Epithelial cell of proximal tubule (primary cell): Measurements from ENCODE around the gene ZNF540. TPM values are rescaled to one million over a fixed set of nuclear protein-coding genes. Genes with fewer than 3 reads are reported as not detected.

Experiments
- DNase-seq: peaks from one replicate; pipeline ENCODE4 v3.0.0-alpha.2; 2011; ENCODE audit warnings: low read depth
- H3K4me3 ChIP-seq: 2 replicates; pipeline ENCODE4 v1.5.1; 2011; ENCODE audit warnings: low read depth, mild to moderate bottlenecking, low read length
- CTCF ChIP-seq: conservative IDR thresholded peaks from 2 replicates; pipeline ENCODE4 v1.5.1; 2012; ENCODE audit warnings: low read depth, mild to moderate bottlenecking, low read length
- total RNA-seq: library from RNA; depleted of rRNA; stranded (reverse); fragments of >200 nt; gene quantifications from 2 replicates; pipeline ENCODE4 v1.2.3, GENCODE V29; 2015

Gene ZNF540
- total RNA-seq, 1 donor from 2014 or later, result not detected

DNA sequence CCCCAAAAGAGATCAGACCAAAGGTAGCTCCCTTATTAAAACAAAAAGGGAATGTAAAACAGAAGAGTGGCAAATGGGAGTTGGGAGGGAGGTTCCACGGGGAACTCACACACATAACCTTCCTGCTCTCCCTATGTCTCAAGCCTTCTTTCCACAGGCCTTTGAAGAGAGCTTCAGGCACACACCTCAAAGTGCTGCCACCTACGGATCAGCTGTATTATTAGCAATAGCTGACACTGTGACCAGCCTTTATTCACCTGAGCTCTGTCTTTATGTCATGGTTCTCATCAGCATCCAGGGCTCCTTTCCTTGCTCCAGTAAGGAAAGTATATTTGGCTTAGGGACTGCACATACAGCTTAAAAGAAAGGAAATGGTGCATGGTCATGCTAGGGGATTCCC, 11.3 kb upstream of the ZNF540 start:
- no peak overlapping the region for H3K4me3 ChIP-seq
- DNase-seq, result no peak
- no peak for TF ChIP-seq CTCF

GRCh38 chr19:37593996-37594303, 726 bp upstream of the ZNF540 start:
- DNase-seq, result peak; percentile 13
- H3K4me3 ChIP-seq, result peak overlapping the region; percentile 73
- TF ChIP-seq CTCF, result no peak

GRCh38 chr19:37594982-37595382, 306 bp downstream of the ZNF540 start:
- peak; percentile 6 for DNase-seq

DNA sequence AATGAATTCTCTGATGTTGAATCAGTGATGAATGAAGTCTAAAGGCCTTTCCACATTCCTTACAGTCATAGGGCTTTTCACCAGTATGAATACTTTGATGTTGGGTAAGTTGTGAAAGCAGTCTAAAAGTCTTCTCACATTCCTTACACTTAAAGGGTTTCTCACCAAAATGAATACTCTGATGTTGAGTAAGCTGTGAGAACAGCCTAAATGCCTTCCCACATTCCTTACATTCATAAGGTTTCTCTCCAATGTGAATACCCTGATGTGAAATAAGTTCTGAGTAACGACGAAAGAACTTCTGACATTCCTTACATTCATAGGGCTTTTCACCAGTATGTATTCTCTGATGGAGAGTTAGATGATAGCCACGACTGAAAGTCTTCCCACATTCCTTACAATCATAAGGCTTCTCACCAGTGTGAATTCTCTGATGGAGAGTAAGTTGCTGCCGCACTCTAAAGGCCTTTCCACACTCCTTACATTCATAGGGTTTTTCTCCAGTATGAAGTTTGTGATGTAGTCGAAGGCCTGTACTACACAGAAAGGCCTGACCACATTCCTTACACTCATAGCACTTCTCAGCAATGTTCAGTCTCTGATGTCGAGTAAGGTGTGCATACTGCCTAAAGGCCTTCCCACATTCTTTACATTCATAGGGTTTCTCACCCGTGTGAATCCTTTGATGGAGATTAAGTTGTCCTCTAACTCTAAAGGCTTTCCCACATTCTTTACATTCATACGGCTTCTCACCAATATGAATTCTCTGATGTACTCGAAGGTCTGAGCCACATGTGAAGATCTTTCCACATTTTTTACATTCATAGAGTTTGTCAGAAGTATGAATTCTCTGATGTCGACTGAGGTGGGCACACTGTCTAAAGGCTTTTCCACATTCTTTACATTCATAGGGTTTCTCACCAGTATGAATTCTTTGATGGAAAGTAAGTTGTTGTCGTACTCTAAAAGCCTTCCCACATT, 40.7 kb downstream of the ZNF540 start:
- no peak for DNase-seq
- H3K4me3 ChIP-seq, result no peak overlapping the region
- no peak for TF ChIP-seq CTCF

More at GRCh38 chr19:37594982-37595382, 306 bp downstream of the ZNF540 start:
- peak overlapping the region; percentile 73 for H3K4me3 ChIP-seq
- no peak for TF ChIP-seq CTCF

DNA sequence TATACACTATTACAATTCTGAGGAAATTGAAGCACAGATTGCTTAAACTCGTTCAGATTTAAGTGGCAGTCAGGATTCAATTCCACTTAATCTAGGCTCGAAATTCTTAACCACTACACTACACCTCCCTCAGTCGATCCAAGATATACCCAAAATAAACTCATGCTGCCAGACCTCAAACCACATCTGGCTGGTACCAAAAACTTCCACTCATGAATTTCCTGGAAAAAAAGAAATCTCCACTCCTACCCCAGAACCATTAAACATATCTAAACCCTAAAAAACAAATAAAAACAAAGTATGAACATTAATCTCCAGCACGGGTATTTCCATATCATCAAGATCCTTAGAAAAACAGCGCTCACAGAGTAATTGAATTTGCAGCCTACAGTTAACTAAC, 59.4 kb downstream of the ZNF540 start:
- no peak for TF ChIP-seq CTCF
- H3K4me3 ChIP-seq, result peak overlapping the region; percentile 72
- no peak for DNase-seq

DNA sequence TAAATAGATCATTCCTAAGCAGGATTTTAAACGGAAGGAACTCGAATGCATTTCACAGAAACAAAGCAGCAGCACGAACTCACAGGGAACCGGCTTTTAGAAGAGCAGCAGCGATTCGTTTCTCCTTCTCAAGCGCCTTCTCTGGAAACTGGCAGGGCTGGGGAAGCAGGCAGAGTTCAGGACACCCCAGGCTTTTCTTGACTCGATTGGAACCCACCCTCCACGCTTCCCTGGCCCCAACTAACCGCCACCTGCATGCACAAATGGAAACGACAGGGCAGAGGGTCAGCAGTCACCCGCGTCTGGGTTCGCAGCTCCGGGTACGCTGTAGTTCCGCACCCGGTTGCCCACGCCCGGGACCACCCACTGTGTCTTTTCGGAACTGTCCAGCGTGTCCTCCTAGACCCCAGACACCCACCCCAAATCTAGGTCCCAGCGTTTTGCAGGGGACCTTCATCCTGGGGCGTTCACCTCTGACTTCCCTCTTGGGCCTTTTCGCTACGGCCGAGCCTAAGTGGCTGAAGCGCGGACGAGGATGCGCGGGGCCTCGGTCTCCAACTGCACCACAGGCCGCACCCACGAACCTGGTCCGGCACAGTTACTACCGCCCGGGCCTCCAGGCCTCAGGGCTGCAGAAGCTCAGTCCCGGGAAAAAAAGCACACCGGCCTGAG, 60.1 kb downstream of the ZNF540 start:
- no peak for DNase-seq
- no peak for TF ChIP-seq CTCF
- peak overlapping the region; percentile 72 for H3K4me3 ChIP-seq
